ENCODE results near the gene SERPINE1.

SERPINE1 gene

DNA sequence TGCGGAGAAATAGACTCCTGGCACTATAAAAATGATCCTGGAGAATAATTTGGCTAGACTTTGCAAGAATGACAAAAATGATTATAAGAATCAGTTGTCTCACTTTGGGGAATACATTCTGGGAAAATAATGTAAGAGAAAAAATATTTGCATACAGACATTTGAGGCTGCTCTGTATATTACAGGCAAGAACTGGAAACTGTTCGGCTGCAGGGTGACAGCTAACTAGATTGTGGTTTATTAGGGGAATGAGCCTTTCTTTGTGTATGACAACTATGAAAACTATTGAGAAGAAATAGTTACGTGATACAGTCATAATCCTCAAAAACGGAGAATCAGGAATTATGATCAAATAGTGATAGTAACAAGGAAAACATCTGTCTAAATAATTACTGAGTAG is 33.0 kb upstream of the SERPINE1 start:
- TF ChIP-seq TCF12 (IDR thresholded peaks at IDR 0.05; ENCODE audit: low read depth): no peak
- no peak for TF ChIP-seq YY1 (IDR thresholded peaks at IDR 0.05; ENCODE audit: low read depth)
- TF ChIP-seq CREB1 (IDR thresholded peaks at IDR 0.05; ENCODE audit: low read depth): no peak
- TF ChIP-seq FOXM1 (IDR thresholded peaks at IDR 0.05; ENCODE audit: borderline replicate concordance, low read depth): no peak
- TF ChIP-seq EGR1 (IDR thresholded peaks at IDR 0.05): no peak
- TF ChIP-seq, protein P1, sequence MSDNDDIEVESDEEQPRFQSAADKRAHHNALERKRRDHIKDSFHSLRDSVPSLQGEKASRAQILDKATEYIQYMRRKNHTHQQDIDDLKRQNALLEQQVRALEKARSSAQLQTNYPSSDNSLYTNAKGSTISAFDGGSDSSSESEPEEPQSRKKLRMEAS (IDR thresholded peaks at IDR 0.05): no peak
- TF ChIP-seq RAD21 (IDR thresholded peaks at IDR 0.05; ENCODE audit: low read depth): no peak
- no peak for TF ChIP-seq NFIC (IDR thresholded peaks at IDR 0.05)
- TF ChIP-seq ZBTB7A (IDR thresholded peaks at IDR 0.05; ENCODE audit: low read depth): no peak
- TF ChIP-seq EP300 (IDR thresholded peaks at IDR 0.05; ENCODE audit: borderline replicate concordance): no peak
- no peak for TF ChIP-seq CEBPB (IDR thresholded peaks at IDR 0.05)
- no peak for TF ChIP-seq TEAD4 (IDR thresholded peaks at IDR 0.05)
- no peak for TF ChIP-seq USF1 (IDR thresholded peaks at IDR 0.05)
- no peak for TF ChIP-seq TAF1 (IDR thresholded peaks at IDR 0.05; ENCODE audit: low read depth)
- TF ChIP-seq REST (IDR thresholded peaks at IDR 0.05; ENCODE audit: low read depth): no peak

GRCh38 chr7:101094376-101094775 is 32.5 kb upstream of the SERPINE1 start:
- TF ChIP-seq TEAD4 (IDR thresholded peaks at IDR 0.05) (no peak), FOXM1 (IDR thresholded peaks at IDR 0.05; ENCODE audit: borderline replicate concordance, low read depth) (no peak), TCF12 (IDR thresholded peaks at IDR 0.05; ENCODE audit: low read depth) (no peak), EP300 (IDR thresholded peaks at IDR 0.05; ENCODE audit: borderline replicate concordance) (no peak), CREB1 (IDR thresholded peaks at IDR 0.05; ENCODE audit: low read depth) (no peak), YY1 (IDR thresholded peaks at IDR 0.05; ENCODE audit: low read depth) (no peak), ZBTB7A (IDR thresholded peaks at IDR 0.05; ENCODE audit: low read depth) (no peak), RAD21 (IDR thresholded peaks at IDR 0.05; ENCODE audit: low read depth) (no peak), USF1 (IDR thresholded peaks at IDR 0.05) (no peak)

GRCh38 chr7:101094791-101095375 is 32.0 kb upstream of the SERPINE1 start:
- TF ChIP-seq TEAD4 (IDR thresholded peaks at IDR 0.05) (no peak), RAD21 (IDR thresholded peaks at IDR 0.05; ENCODE audit: low read depth) (peak; percentile 74)

DNA sequence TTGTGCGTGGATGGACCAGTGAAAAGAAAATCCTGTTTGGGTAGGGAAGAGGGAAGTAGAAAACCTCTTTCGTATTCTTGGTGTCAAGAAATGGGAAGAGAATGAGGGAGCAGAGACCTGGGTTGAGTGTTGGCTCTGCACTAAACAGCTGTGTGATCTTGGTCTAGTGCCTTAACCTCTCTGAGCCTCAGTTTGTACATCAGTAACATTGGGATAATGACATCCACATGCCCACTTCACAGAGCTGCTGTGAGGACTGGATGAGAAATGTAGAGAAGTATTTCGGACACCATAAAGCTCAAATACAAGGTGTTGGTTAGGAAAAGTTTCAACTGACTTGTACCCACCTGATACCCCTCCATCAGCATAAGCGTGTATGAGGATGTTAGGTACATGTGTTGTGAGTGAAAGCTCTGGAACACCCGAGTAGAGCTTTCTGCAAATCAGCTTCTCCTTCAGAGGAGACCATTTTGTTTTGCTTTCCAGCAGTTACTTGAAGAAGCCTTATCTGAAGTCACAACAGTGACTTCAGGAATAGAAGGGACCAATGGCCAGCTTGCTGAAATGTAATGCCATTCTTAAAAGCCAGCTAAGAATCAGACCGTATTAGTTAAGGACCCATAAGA is 30.5 kb upstream of the SERPINE1 start:
- TF ChIP-seq REST (IDR thresholded peaks at IDR 0.05; ENCODE audit: low read depth) (no peak), EGR1 (IDR thresholded peaks at IDR 0.05) (no peak)

DNA sequence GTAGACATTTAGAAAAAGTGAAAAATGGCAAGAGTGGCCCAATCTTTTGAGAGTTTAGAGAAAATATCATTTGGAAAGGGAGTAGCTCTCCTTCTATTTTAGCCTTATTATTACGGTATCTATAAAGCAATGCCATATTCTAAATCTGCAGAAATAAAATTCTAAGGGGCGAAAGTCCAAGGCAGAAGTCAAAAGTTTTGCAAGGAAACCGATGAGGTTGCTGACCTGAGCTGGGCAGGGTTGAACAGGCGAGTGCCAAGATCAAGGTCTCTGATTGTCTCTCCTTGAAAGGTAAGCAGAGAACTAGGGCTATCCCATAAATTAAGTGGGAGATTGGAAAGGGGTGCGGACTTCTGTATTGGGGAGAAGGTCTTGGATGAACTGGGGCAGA is 30.0 kb upstream of the SERPINE1 start:
- TF ChIP-seq NFIC (IDR thresholded peaks at IDR 0.05) (no peak), YY1 (IDR thresholded peaks at IDR 0.05; ENCODE audit: low read depth) (no peak), REST (IDR thresholded peaks at IDR 0.05; ENCODE audit: low read depth) (no peak), CEBPB (IDR thresholded peaks at IDR 0.05) (no peak), EGR1 (IDR thresholded peaks at IDR 0.05) (no peak), TCF12 (IDR thresholded peaks at IDR 0.05; ENCODE audit: low read depth) (no peak), TAF1 (IDR thresholded peaks at IDR 0.05; ENCODE audit: low read depth) (no peak), CREB1 (IDR thresholded peaks at IDR 0.05; ENCODE audit: low read depth) (no peak), USF1 (IDR thresholded peaks at IDR 0.05) (no peak), RAD21 (IDR thresholded peaks at IDR 0.05; ENCODE audit: low read depth) (no peak), FOXM1 (IDR thresholded peaks at IDR 0.05; ENCODE audit: borderline replicate concordance, low read depth) (no peak), EP300 (IDR thresholded peaks at IDR 0.05; ENCODE audit: borderline replicate concordance) (no peak), TEAD4 (IDR thresholded peaks at IDR 0.05) (no peak), ZBTB7A (IDR thresholded peaks at IDR 0.05; ENCODE audit: low read depth) (no peak)
- TF ChIP-seq, protein P1 (IDR thresholded peaks at IDR 0.05): no peak
